HPDE6-E6E7 (cell line): Measurements from ENCODE around the gene OR4D6.
A peak's percentile ranks its signal among the peaks of the same experiment; 100 is the strongest.
"Not testable (repeated sequence)": the region's sequence is repeated elsewhere in the genome, so short reads cannot be mapped to it uniquely, and the experiment has no call there.

Source experiments
- DNase-seq: peaks from one replicate; pipeline ENCODE4 v3.0.0; 2011; ENCODE audit warnings: missing footprints; ENCODE audit errors: extremely low spot score

The OR4D6 gene

GRCh38 chr11:59456661-59457060 is at the start of gene OR4D6:
OR4D6 (plus strand) TSS chr11:59456961; CDS start chr11:59456961, 0 bp downstream.
- DNase-seq = no peak

GRCh38 chr11:59413646-59414045 is 43.1 kb upstream of the OR4D6 start:
- no peak for DNase-seq

GRCh38 chr11:59415111-59415510 is 41.6 kb upstream of the OR4D6 start:
- no peak for DNase-seq

GRCh38 chr11:59416613-59417012 is 40.1 kb upstream of the OR4D6 start:
- no peak for DNase-seq

GRCh38 chr11:59417023-59417422 is 39.7 kb upstream of the OR4D6 start:
- DNase-seq = no peak

GRCh38 chr11:59418156-59418555 is 38.6 kb upstream of the OR4D6 start:
- DNase-seq = no peak

GRCh38 chr11:59423835-59424234 is 32.9 kb upstream of the OR4D6 start:
- DNase-seq = no peak

- no peak for DNase-seq
Measured at GRCh38 chr11:59425131-59425530, 31.6 kb upstream of the OR4D6 start.

GRCh38 chr11:59426361-59427067 is 30.2 kb upstream of the OR4D6 start, which contains the start of gene OR5A2:
OR5A2 (minus strand) TSS chr11:59426413; CDS start chr11:59422953, 3,460 bp downstream.
- DNase-seq = no peak

- DNase-seq = no peak
Measured at GRCh38 chr11:59427068-59427382, 29.7 kb upstream of the OR4D6 start.

GRCh38 chr11:59429924-59430516 is 26.7 kb upstream of the OR4D6 start:
- peak; percentile 38 for DNase-seq

GRCh38 chr11:59436169-59436568 is 20.6 kb upstream of the OR4D6 start, which contains the start of gene OR5A1:
OR5A1 (plus strand) TSS chr11:59436469; CDS start chr11:59443169, 6,700 bp downstream.
- DNase-seq = no peak

- no peak for DNase-seq
Measured at GRCh38 chr11:59437770-59438169, 19.0 kb upstream of the OR4D6 start.

- not testable (repeated sequence) for DNase-seq
Measured at GRCh38 chr11:59445624-59446023, 11.1 kb upstream of the OR4D6 start.

- no peak for DNase-seq
Measured at GRCh38 chr11:59448484-59448883, 8.3 kb upstream of the OR4D6 start.

GRCh38 chr11:59459916-59460315 is 3.2 kb downstream of the OR4D6 start:
- DNase-seq = no peak

GRCh38 chr11:59463190-59463641 is 6.5 kb downstream of the OR4D6 start:
- no peak for DNase-seq

- no peak for DNase-seq
Measured at GRCh38 chr11:59473015-59473414, 16.3 kb downstream of the OR4D6 start, which contains the start of gene OR4D10. OR4D10 (plus strand) TSS chr11:59473315; CDS start chr11:59477430, 4,115 bp downstream.

- DNase-seq = no peak
Measured at GRCh38 chr11:59475176-59475575, 18.4 kb downstream of the OR4D6 start.

- no peak for DNase-seq
Measured at GRCh38 chr11:59479906-59480305, 23.1 kb downstream of the OR4D6 start.

- DNase-seq = no peak
Measured at GRCh38 chr11:59480359-59480758, 23.6 kb downstream of the OR4D6 start.

GRCh38 chr11:59501931-59502330 is 45.2 kb downstream of the OR4D6 start:
- no peak for DNase-seq

- DNase-seq = no peak
Measured at GRCh38 chr11:59503276-59503675, 46.5 kb downstream of the OR4D6 start, which contains the start of gene OR4D11. OR4D11 (plus strand) TSS chr11:59503576; CDS start chr11:59503576, 0 bp downstream.
